Gastroesophageal sphincter (tissue), 4 donors: ENCODE measurements around the gene GALNT2. TPM values are rescaled to one million over a fixed set of nuclear protein-coding genes. Genes with fewer than 3 reads are reported as not detected.

ENCODE experiments used
- ATAC-seq: fragments of 150-250 bp; one replicate; pipeline ENCODE4 v1.9.1; 2016; ENCODE audit warnings: mild to moderate bottlenecking, moderate library complexity
- H3K27ac ChIP-seq, 4 donors: fragments of 200-600 bp; sonication (generic) in 3 of 4; 1 replicate in 3 of 4; 2 replicates in 1 of 4; pipeline ENCODE4 v1.5.1; 2016 to 2019
- H3K27me3 ChIP-seq: fragments of 200-600 bp; sonication (generic); one replicate; pipeline ENCODE4 v1.5.1; 2019
- H3K36me3 ChIP-seq, 2 donors: fragments of 200-600 bp; sonication (generic); one replicate each; pipeline ENCODE4 v1.5.1; 2019; ENCODE audit warnings: control low read depth in 1 of 2
- H3K4me1 ChIP-seq, 3 donors: fragments of 200-600 bp; sonication (generic); 1 replicate in 2 of 3; 2 replicates in 1 of 3; pipeline ENCODE4 v1.5.1; 2016 to 2019; ENCODE audit warnings: control low read depth in 2 of 3
- H3K4me3 ChIP-seq, 2 donors: fragments of 200-600 bp; sonication (generic); one replicate each; pipeline ENCODE4 v1.5.1; 2019; ENCODE audit warnings: mild to moderate bottlenecking in 1 of 2, moderate library complexity in 1 of 2
- H3K9me3 ChIP-seq, 3 donors: fragments of 200-600 bp; sonication (generic); one replicate each; pipeline ENCODE4 v1.5.1; 2017 to 2019; ENCODE audit warnings: control low read depth in 2 of 3
- EP300 ChIP-seq: sonication (generic); formaldehyde crosslinking; IDR thresholded peaks from one replicate; pipeline ENCODE4 v1.6.1; 2017; ENCODE audit warnings: antibody characterized with exemption, mild to moderate bottlenecking
- POLR2A ChIP-seq, 2 donors: fragments of 450-650 bp; IDR thresholded peaks; one replicate each; pipeline ENCODE4 v1.6.1; 2017; ENCODE audit warnings: antibody characterized with exemption in 2 of 2, mild to moderate bottlenecking in 2 of 2, moderate library complexity in 1 of 2
- POLR2AphosphoS5 ChIP-seq: sonication (generic); formaldehyde crosslinking; IDR thresholded peaks from one replicate; pipeline ENCODE4 v1.6.1; 2017; ENCODE audit warnings: antibody characterized with exemption
- WGBS, 2 donors: methylation state at CpG; one replicate each; pipeline ENCODE4 v1.1.5; 2018; ENCODE audit warnings: low coverage in 1 of 2; 5-methylcytosine and 5-hydroxymethylcytosine counted together
- total RNA-seq, 4 donors: library from RNA; depleted of rRNA; stranded (reverse); fragments of >200 nt; gene quantifications; one replicate each; pipeline ENCODE4 v1.1.0, GENCODE V29; 2016
- TF ChIP-seq, protein P1 (sequence below), 4 experiments: fragments of 200-600 bp in 2 of 4; fragments of 450-650 bp in 2 of 4; sonication (generic) in 1 of 4; IDR thresholded peaks; one replicate each; pipeline ENCODE4 v1.5.1; 2017 to 2019; ENCODE audit warnings: antibody characterized with exemption in 4 of 4, mild to moderate bottlenecking in 2 of 4, moderate library complexity in 2 of 4

GALNT2 gene
- total RNA-seq, 4 donors from 2014 or later = 95.3 to 160 (median 134) TPM

DNA sequence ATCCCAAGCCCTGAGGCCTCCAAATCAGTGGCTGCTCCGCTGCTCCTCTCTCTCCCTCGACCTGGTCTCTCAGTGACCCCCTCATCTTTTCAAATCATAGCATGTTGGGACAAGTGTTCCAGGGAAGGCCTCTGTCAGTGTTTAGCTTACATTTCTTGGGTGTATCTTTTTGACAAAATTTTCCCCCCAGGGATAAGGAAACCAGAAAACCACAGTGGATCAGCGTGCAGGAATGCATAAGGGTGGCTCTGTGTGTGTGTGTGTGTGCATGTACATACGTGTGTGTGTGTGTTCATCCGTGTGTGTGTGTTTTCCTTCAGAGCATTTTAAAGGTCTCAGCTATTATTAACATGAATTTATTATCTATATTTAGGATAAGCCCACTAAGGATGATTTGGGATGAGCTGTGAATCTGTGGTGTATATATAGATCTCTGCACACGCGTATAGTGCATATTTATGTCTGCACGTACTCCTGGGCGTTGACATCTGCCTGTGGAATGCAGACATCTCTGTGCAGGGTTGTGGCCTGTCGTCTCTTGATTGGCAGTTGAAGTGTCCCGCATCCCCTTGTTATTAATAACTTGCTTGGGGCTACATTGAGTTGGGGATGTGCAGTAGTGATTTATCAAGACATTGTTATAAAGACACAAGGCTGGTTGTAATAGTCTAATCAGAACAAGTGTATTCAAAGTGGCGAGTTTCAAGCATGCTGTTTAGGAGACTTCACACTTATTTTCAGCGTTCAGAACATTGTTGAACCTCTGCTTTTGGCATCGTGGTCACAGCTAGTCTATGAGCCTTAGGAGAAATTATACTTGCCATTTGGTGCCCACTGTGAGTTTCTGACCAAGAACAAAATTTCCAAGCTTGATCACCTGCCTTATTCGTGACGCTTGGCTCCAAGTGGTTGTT is 55.6 kb downstream of the GALNT2 start:
- 86% methylated on average over 14 to 16 of the region's 16 CpGs for WGBS, 2 donors
- H3K27ac ChIP-seq = no peak overlapping the region
- peaks cover 0 to 83% (median 23%) of the 10 kb centered on the region in 3 donors for H3K4me1 ChIP-seq

DNA sequence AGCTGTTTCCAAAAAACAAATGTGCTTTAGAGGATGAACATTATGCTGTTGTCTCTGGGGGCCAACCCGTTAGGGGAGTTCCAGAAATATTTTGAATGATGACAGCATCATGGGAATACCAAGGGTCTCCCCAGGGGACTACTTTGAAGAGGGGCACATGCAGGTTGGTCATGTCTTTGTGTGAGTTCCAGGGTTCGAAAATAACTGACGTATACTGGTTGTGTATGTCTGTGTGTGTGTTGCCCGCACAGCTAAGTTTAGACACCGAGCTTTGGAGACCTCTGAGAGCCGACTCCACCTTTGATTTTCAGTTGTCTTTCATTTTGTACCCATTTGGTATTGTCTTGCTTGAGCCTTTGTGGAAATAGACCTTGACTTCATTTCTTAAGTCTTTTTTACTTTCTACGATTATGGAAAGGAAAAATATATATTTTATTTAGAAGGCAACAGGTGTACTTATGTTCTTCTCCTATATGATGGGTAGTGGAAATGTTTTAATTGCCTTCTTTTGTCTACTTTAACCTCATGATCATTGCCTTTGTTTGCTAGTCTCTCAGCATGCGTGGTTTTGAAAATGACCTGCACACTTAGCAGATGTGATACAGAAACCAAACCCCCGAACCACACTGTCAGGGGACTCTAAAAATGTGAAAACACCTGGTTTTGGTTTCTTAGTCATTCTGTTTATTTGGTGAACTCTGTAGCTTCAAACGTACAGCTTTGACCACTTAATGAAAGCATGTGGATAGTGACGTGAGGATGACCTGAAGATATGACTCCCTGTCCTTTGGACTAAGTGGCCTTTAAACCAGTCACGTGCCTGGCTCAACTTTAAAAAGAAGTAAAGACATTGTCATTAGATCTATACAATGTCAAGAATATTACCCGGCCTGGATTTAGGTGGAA is 56.5 kb downstream of the GALNT2 start:
- H3K36me3 ChIP-seq = no peaks in the 10 kb centered on the region
- no peak overlapping the region for H3K4me3 ChIP-seq
- H3K27me3 ChIP-seq = no peaks in the 10 kb centered on the region
- peaks cover 0 to 88% (median 23%) of the 10 kb centered on the region in 3 donors for H3K4me1 ChIP-seq
- no peaks in the 10 kb centered on the region for H3K9me3 ChIP-seq
- H3K27ac ChIP-seq = no peak overlapping the region
- 86 to 87% methylated on average over 4 to 11 of the region's 13 CpGs for WGBS, 2 donors
- no peak for ATAC-seq
- no peak for TF ChIP-seq POLR2A (IDR thresholded peaks at IDR 0.05)
- TF ChIP-seq, protein P1, sequence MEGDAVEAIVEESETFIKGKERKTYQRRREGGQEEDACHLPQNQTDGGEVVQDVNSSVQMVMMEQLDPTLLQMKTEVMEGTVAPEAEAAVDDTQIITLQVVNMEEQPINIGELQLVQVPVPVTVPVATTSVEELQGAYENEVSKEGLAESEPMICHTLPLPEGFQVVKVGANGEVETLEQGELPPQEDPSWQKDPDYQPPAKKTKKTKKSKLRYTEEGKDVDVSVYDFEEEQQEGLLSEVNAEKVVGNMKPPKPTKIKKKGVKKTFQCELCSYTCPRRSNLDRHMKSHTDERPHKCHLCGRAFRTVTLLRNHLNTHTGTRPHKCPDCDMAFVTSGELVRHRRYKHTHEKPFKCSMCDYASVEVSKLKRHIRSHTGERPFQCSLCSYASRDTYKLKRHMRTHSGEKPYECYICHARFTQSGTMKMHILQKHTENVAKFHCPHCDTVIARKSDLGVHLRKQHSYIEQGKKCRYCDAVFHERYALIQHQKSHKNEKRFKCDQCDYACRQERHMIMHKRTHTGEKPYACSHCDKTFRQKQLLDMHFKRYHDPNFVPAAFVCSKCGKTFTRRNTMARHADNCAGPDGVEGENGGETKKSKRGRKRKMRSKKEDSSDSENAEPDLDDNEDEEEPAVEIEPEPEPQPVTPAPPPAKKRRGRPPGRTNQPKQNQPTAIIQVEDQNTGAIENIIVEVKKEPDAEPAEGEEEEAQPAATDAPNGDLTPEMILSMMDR (IDR thresholded peaks at IDR 0.05) = no peak
- TF ChIP-seq EP300 = no peak
- no peak for TF ChIP-seq POLR2AphosphoS5

More for the DNA sequence above, 55.6 kb downstream of the GALNT2 start:
- H3K36me3 ChIP-seq = no peaks in the 10 kb centered on the region
- H3K27me3 ChIP-seq = no peaks in the 10 kb centered on the region
- no peak for ATAC-seq
- no peak overlapping the region for H3K4me3 ChIP-seq
- no peak for TF ChIP-seq EP300
- no peak for TF ChIP-seq POLR2AphosphoS5
- no peak for TF ChIP-seq POLR2A (IDR thresholded peaks at IDR 0.05)
- TF ChIP-seq, protein P1 (IDR thresholded peaks at IDR 0.05) = no peak
- H3K9me3 ChIP-seq = no peaks in the 10 kb centered on the region

DNA sequence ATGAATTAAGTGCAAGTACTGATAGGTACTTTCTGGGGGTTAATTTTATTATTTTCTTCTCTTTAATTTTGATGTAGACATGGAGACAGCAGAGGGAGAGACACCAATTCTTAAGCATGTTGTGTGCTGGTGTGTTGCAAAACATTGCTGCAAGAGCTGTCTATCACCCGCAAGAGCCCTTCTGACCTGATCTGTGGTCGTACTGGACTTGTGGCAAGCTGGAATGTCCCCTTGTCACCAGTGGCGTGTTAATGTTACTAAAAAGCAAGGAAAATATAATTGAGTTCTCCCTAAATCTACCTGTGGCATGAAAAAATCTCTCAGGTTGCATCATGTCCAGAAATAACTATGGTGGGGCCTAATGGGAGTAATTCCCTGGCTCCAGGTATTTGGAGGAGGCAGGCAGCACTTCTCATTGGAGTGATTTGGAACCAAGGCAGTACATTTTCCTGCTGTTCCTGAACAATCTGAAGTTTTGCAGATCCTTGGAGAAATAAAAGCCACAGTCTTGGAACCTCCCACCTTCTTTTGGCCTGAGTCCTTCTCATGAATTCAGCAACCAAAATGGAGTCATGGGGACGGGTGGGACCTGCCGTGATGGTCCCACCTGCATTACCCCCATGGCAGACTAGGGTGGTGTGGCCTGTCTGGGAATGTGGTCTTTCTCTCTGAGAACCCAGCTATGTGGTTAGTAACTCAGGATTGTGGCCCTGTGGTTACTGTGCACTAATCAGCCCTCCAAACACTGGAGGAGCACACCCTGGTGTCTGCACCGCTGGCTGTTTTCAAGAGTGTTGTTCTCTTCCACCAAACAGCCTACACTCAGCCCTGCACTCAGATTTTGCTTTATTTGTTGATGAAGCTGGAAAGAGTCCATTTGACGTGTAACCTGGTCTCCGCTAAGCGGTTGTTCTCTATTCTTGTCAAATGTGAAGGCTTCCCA is 57.4 kb downstream of the GALNT2 start:
- no peaks in the 10 kb centered on the region for H3K9me3 ChIP-seq
- no peaks in the 10 kb centered on the region for H3K27me3 ChIP-seq
- no peak for ATAC-seq
- no peak for TF ChIP-seq EP300
- TF ChIP-seq POLR2AphosphoS5 = no peak
- WGBS, 2 donors = 80 to 87% methylated on average over 2 to 5 of the region's 9 CpGs
- H3K4me3 ChIP-seq = no peak overlapping the region
- peaks cover 0 to 98% (median 23%) of the 10 kb centered on the region in 3 donors for H3K4me1 ChIP-seq
- H3K27ac ChIP-seq = peak overlapping the region in 1 of 4 donors; percentile 40
- H3K36me3 ChIP-seq = no peaks in the 10 kb centered on the region

DNA sequence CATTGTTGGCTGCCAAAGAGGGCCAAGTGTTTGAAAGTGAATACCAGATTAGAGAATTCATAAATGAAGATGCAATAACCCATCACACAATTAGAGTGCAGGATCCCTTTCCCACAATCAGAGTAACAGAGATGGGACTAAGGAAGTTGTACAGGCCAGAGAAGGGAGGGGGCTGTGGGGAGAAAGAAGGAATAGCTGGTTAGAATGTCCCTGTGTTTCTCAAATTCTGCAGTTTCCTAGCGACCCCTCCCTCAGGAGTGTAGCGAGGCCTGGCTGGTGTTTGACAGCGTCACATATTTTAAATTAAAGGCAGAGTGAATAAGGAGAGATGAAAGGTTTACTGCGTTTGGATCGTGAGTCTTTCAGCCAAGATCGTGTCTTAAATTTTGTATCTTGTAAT is 58.1 kb downstream of the GALNT2 start:
- WGBS, 2 donors = 53 to 85% methylated on average over 5 to 6 of the region's 6 CpGs
- TF ChIP-seq POLR2A (IDR thresholded peaks at IDR 0.05) = no peak
- no peak for TF ChIP-seq EP300
- TF ChIP-seq, protein P1 (IDR thresholded peaks at IDR 0.05) = no peak
- no peak for TF ChIP-seq POLR2AphosphoS5
- no peak for ATAC-seq
- no peaks in the 10 kb centered on the region for H3K27me3 ChIP-seq
- H3K9me3 ChIP-seq = no peaks in the 10 kb centered on the region
- H3K4me3 ChIP-seq = no peak overlapping the region
- H3K4me1 ChIP-seq = peaks cover 0 to 99% (median 23%) of the 10 kb centered on the region in 3 donors
- peak overlapping the region in 2 of 4 donors; percentile 30 to 40 for H3K27ac ChIP-seq
- H3K36me3 ChIP-seq = no peaks in the 10 kb centered on the region
